SH-SY5Y (cell line): ENCODE measurements around the gene IL5.

Experiments used
- GATA2 ChIP-seq: IDR thresholded peaks from 2 replicates; pipeline ENCODE4 v1.6.1; 2011; ENCODE audit warnings: mild to moderate bottlenecking, low read depth, low read length
- GATA3 ChIP-seq: IDR thresholded peaks from 2 replicates; pipeline ENCODE4 v1.6.1; 2011; ENCODE audit warnings: low read depth, mild to moderate bottlenecking, low read length, moderate library complexity

DNA sequence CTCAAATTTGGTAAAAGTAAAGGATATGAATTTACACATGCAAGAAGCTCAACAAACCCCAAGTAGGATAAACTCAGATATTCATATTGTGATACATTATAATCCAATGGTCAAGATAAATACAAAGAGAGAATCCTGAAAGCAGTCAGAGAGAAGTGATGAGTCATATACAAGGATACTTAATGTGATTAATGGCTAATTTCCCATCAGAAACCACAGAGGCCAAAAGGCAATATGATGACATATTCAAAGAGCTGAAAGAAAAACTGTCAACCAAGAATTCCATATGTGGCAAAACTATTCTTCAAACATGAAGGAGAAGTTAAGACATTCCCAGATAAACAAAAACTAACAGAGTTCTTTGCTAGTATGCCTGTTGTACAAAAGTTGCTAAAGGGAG, 33.2 kb downstream of the IL5 start:
- TF ChIP-seq GATA2 (no peak), GATA3 (no peak)
